Right atrium auricular region (tissue), 2 donors: ENCODE data around the gene CHSY3. TPM values are rescaled to one million over a fixed set of nuclear protein-coding genes. Genes with fewer than 3 reads are reported as not detected.

Experiments used
- DNase-seq: peaks from one replicate; pipeline ENCODE4 v3.0.0-alpha.2; 2019; ENCODE audit warnings: low spot score
- H3K27ac ChIP-seq, 2 donors: fragments of 200-600 bp; sonication (generic); 1 replicate in 1 of 2; 2 replicates in 1 of 2; pipeline ENCODE4 v1.5.1; 2016 to 2019
- H3K27me3 ChIP-seq, 2 donors: fragments of 200-600 bp; sonication (generic); one replicate each; pipeline versions ENCODE4 v1.5.1 to v1.6.0; 2017 to 2019
- H3K36me3 ChIP-seq: fragments of 200-600 bp; sonication (generic); one replicate; pipeline ENCODE4 v1.5.1; 2016
- H3K4me1 ChIP-seq, 2 donors: fragments of 200-600 bp; sonication (generic); one replicate each; pipeline versions ENCODE4 v1.5.1 to v1.6.0; 2017 to 2019
- H3K4me3 ChIP-seq, 2 donors: fragments of 200-600 bp; sonication (generic); 1 replicate in 1 of 2; 2 replicates in 1 of 2; pipeline ENCODE4 v1.5.1; 2017 to 2019; ENCODE audit warnings: mild to moderate bottlenecking in 1 of 2, moderate library complexity in 1 of 2
- H3K9me3 ChIP-seq, 2 donors: fragments of 200-600 bp; sonication (generic); one replicate each; pipeline ENCODE4 v1.5.1; 2019
- CTCF ChIP-seq, 2 donors: fragments of 200-600 bp; sonication (generic); IDR thresholded peaks; one replicate each; pipeline ENCODE4 v1.5.1; 2019; ENCODE audit warnings: antibody characterized with exemption in 2 of 2
- total RNA-seq, 2 donors: library from RNA; depleted of rRNA; stranded (reverse); fragments of >200 nt; gene quantifications; one replicate each; pipeline ENCODE4 v1.1.0, GENCODE V29; 2016

Gene CHSY3
- total RNA-seq, 2 donors from 2014 or later, result 2.5 TPM

- Histone ChIP-seq H3K4me1 (no peaks in the 10 kb centered on the region), H3K4me3 (no peak overlapping the region), H3K36me3 (no peaks in the 10 kb centered on the region), H3K9me3 (no peaks in the 10 kb centered on the region), H3K27ac (no peak overlapping the region), H3K27me3 (no peaks in the 10 kb centered on the region)
- peak in 1 of 2 donors; percentile 64 for TF ChIP-seq CTCF (IDR thresholded peaks at IDR 0.05)
- DNase-seq, result no peak
These were observed 204.9 kb downstream of the CHSY3 start for GRCh38 chr5:130109152-130109551.

- H3K9me3 ChIP-seq, result no peaks in the 10 kb centered on the region
- no peak overlapping the region for H3K4me3 ChIP-seq
- H3K36me3 ChIP-seq, result no peaks in the 10 kb centered on the region
- H3K4me1 ChIP-seq, result no peaks in the 10 kb centered on the region
- DNase-seq, result no peak
- H3K27ac ChIP-seq, result no peak overlapping the region
- H3K27me3 ChIP-seq, result no peaks in the 10 kb centered on the region
- no peak for TF ChIP-seq CTCF (IDR thresholded peaks at IDR 0.05)
These were observed 206.1 kb downstream of the CHSY3 start for GRCh38 chr5:130110328-130110727.

- Histone ChIP-seq H3K27me3 (no peaks in the 10 kb centered on the region), H3K9me3 (no peaks in the 10 kb centered on the region), H3K27ac (no peak overlapping the region), H3K4me3 (no peak overlapping the region), H3K4me1 (peaks cover 0 to 11% of the 10 kb centered on the region in 2 donors), H3K36me3 (no peaks in the 10 kb centered on the region)
- TF ChIP-seq CTCF (IDR thresholded peaks at IDR 0.05), result no peak
- no peak for DNase-seq
These were observed 207.5 kb downstream of the CHSY3 start for GRCh38 chr5:130111746-130112145.

GRCh38 chr5:130112246-130112645 lies 208.0 kb downstream of the CHSY3 start:
- no peak overlapping the region for H3K4me3 ChIP-seq
- peaks cover 0 to 11% of the 10 kb centered on the region in 2 donors for H3K4me1 ChIP-seq
- no peaks in the 10 kb centered on the region for H3K27me3 ChIP-seq
- TF ChIP-seq CTCF (IDR thresholded peaks at IDR 0.05), result no peak
- H3K9me3 ChIP-seq, result no peaks in the 10 kb centered on the region
- H3K36me3 ChIP-seq, result no peaks in the 10 kb centered on the region
- no peak overlapping the region for H3K27ac ChIP-seq
- no peak for DNase-seq

GRCh38 chr5:130115686-130116085 lies 211.4 kb downstream of the CHSY3 start:
- Histone ChIP-seq H3K4me3 (no peak overlapping the region), H3K9me3 (no peaks in the 10 kb centered on the region), H3K27me3 (no peaks in the 10 kb centered on the region), H3K4me1 (peaks cover 0 to 11% of the 10 kb centered on the region in 2 donors), H3K27ac (no peak overlapping the region), H3K36me3 (no peaks in the 10 kb centered on the region)
- DNase-seq, result no peak
- TF ChIP-seq CTCF (IDR thresholded peaks at IDR 0.05), result no peak

- Histone ChIP-seq H3K9me3 (no peaks in the 10 kb centered on the region), H3K27ac (no peak overlapping the region), H3K4me3 (no peak overlapping the region), H3K27me3 (no peaks in the 10 kb centered on the region), H3K4me1 (peaks cover 0 to 11% of the 10 kb centered on the region in 2 donors), H3K36me3 (no peaks in the 10 kb centered on the region)
- no peak for DNase-seq
- TF ChIP-seq CTCF (IDR thresholded peaks at IDR 0.05), result no peak
These were observed 212.2 kb downstream of the CHSY3 start for GRCh38 chr5:130116462-130116861.
